BJ (cell line): ENCODE measurements around the gene SLC6A9. TPM values are rescaled to one million over a fixed set of nuclear protein-coding genes. Genes with fewer than 3 reads are reported as not detected.
A peak's percentile ranks its signal among the peaks of the same experiment; 100 is the strongest.

Source experiments
- CTCF ChIA-PET: fragments of 350-600 bp; formaldehyde crosslinking; extraction: SDS; loops from one replicate; lab custom pipeline; 2021; ENCODE audit warnings: antibody characterized with exemption, inconsistent platforms; lab: Yijun Ruan, JAX
- POLR2A ChIA-PET: fragments of 300-600 bp; sonication (Branson Sonifier 250); formaldehyde crosslinking; extraction: SDS; loops from one replicate; lab custom pipeline; 2021; ENCODE audit warnings: antibody characterized with exemption; lab: Charles Lee
- DNase-seq: peaks from one replicate; pipeline ENCODE4 v3.0.0-alpha.2; 2011; ENCODE audit warnings: low read depth
- H3K27me3 ChIP-seq: 2 replicates; pipeline ENCODE4 v1.6.0; 2011; ENCODE audit warnings: low read length; ENCODE audit not compliant: control insufficient read depth, insufficient read depth
- H3K36me3 ChIP-seq: 2 replicates; pipeline ENCODE4 v1.5.1; 2011; ENCODE audit warnings: low read length; ENCODE audit not compliant: control insufficient read depth, insufficient read depth
- H3K4me3 ChIP-seq: 2 replicates; pipeline ENCODE4 v1.5.1; 2011; ENCODE audit warnings: low read depth, mild to moderate bottlenecking, control low read depth, low read length
- polyA plus RNA-seq: library from polyadenylated mRNA; depleted of rRNA; stranded (reverse); fragments of >200 nt; gene quantifications from 2 replicates; pipeline ENCODE4 v1.2.3, GENCODE V29; 2011
- TF ChIP-seq, protein P1 (sequence below): IDR thresholded peaks from 2 replicates; pipeline ENCODE4 v1.5.1; 2011; ENCODE audit warnings: low read depth, mild to moderate bottlenecking, control low read depth, inconsistent platforms, low read length, moderate library complexity; ENCODE audit not compliant: insufficient read depth

Gene SLC6A9
- polyA plus RNA-seq, 1 experiment = 53.9 TPM

DNA sequence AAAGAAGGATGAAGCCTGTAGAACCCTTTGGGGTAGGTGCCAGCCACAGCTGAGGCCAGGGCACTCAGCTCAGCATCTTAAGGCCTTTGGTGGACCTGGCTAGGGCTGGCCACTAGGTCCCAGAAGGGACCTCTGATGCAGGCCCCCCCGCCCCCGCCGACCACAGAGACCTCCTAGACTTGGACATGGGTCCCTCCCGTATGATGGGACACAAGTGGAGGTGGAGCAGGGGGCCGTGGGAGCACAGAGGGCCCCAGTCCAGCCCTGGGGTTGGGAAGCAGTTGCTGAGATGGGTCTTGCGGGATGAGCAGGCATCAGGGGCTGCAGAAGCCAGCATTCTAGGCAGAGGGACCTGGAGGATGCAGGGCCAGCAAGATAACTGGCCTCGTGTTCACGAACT is 49.0 kb downstream of the SLC6A9 start:
- no peaks in the 10 kb centered on the region for H3K27me3 ChIP-seq
- DNase-seq = no peak
- TF ChIP-seq, protein P1, sequence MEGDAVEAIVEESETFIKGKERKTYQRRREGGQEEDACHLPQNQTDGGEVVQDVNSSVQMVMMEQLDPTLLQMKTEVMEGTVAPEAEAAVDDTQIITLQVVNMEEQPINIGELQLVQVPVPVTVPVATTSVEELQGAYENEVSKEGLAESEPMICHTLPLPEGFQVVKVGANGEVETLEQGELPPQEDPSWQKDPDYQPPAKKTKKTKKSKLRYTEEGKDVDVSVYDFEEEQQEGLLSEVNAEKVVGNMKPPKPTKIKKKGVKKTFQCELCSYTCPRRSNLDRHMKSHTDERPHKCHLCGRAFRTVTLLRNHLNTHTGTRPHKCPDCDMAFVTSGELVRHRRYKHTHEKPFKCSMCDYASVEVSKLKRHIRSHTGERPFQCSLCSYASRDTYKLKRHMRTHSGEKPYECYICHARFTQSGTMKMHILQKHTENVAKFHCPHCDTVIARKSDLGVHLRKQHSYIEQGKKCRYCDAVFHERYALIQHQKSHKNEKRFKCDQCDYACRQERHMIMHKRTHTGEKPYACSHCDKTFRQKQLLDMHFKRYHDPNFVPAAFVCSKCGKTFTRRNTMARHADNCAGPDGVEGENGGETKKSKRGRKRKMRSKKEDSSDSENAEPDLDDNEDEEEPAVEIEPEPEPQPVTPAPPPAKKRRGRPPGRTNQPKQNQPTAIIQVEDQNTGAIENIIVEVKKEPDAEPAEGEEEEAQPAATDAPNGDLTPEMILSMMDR = no peak
- ChIA-PET CTCF (no interaction called here), POLR2A (no interaction called here)
- no peak overlapping the region for H3K4me3 ChIP-seq
- H3K36me3 ChIP-seq = peaks cover 17% of the 10 kb centered on the region

- Histone ChIP-seq H3K4me3 (no peak overlapping the region), H3K27me3 (no peaks in the 10 kb centered on the region), H3K36me3 (peaks cover 20% of the 10 kb centered on the region)
- no peak for DNase-seq
- ChIA-PET POLR2A (no interaction called here), CTCF (no interaction called here)
- TF ChIP-seq, protein P1 = no peak
Measured at GRCh38 chr1:43981636-43982035, 49.6 kb downstream of the SLC6A9 start.

DNA sequence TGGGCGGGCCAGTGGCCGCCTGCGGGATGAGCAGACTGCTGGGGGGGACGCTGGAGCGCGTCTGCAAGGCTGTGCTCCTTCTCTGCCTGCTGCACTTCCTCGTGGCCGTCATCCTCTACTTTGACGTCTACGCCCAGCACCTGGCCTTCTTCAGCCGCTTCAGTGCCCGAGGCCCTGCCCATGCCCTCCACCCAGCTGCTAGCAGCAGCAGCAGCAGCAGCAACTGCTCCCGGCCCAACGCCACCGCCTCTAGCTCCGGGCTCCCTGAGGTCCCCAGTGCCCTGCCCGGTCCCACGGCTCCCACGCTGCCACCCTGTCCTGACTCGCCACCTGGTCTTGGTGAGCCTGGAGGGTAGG is 50.1 kb downstream of the SLC6A9 start:
- peaks cover 20% of the 10 kb centered on the region for H3K36me3 ChIP-seq
- H3K27me3 ChIP-seq = no peaks in the 10 kb centered on the region
- CTCF ChIA-PET = no interaction called here
- DNase-seq = no peak
- POLR2A ChIA-PET = no interaction called here
- TF ChIP-seq, protein P1 = no peak
- H3K4me3 ChIP-seq = no peak overlapping the region

GRCh38 chr1:43980255-43981134 is 50.8 kb downstream of the SLC6A9 start:
- Histone ChIP-seq H3K36me3 (peaks cover 20% of the 10 kb centered on the region), H3K27me3 (no peaks in the 10 kb centered on the region), H3K4me3 (peak overlapping the region; percentile 68)
- DNase-seq = no peak
- ChIA-PET POLR2A (no interaction called here), CTCF (interaction anchor here (0.7 to 1.3 kb wide), 2 partner anchors 9 to 45 kb away, joined by 3 read pairs; no protein-coding TSS in a partner anchor)
- TF ChIP-seq, protein P1 = no peak

DNA sequence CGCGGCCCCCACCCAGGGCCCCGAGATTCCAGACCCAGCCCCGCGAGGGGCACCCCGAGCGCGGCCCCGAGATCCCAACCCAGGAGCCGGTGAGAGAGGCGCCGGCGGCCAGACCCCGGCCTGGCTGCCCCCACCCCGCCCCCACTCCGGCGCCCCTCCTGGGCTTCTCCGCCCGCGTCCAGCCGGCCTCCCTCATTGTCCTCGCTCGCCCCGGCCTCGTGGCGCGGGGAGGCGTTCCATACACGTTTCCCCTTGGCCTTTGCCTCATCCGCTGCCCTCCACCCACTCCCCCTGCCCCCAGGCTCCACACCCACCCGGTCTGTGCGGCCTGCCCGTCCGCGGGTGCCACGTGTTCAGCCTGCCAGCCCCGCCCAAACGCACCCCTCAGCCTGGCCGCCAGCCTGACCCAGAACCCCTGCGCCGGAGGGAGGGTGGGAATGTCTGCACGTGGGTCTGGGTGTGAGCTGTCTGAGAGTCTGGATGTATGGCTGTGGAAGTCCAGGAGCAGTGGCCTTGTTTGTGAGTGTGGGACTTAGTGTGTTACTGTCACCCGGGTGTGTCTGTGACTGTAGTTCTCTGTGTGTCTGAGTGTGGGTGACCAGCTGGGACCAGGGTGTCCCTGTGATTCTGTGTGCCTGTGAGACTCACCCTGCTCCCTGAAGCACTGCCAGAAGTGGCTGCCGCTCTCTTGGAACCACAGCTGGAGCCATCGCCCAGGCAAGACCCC is 51.6 kb downstream of the SLC6A9 start:
- TF ChIP-seq, protein P1 = no peak
- Histone ChIP-seq H3K36me3 (peaks cover 15% of the 10 kb centered on the region), H3K4me3 (peak overlapping the region; percentile 68), H3K27me3 (no peaks in the 10 kb centered on the region)
- DNase-seq = no peak
- ChIA-PET POLR2A (no interaction called here), CTCF (interaction anchor here (0.7 to 1.3 kb wide), 2 partner anchors 9 to 45 kb away, joined by 3 read pairs; no protein-coding TSS in a partner anchor)
